ENCODE results near the gene AARS1.
"Not testable (repeated sequence)": the region's sequence is repeated elsewhere in the genome, so short reads cannot be mapped to it uniquely, and the experiment has no call there.

DNA sequence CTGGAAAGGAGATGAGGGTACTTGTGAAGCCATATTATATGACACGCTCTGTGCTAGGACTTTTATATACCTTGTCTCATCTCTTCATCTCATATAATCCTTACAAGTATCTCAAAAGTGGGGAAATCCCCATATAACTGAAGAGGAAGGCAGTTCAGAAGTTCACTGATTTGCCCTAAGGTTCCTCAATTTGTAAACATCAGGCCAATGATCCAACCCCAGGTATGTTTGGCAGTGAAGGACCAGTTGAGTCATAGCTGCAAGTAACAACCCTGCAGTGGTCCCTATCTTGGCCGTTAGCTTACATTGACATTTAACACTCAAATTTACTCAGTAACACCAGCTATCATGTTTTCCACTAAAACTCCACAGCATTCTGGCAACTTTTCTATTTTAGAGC, 70.7 kb downstream of the AARS1 start:
- TF ChIP-seq, protein P1, sequence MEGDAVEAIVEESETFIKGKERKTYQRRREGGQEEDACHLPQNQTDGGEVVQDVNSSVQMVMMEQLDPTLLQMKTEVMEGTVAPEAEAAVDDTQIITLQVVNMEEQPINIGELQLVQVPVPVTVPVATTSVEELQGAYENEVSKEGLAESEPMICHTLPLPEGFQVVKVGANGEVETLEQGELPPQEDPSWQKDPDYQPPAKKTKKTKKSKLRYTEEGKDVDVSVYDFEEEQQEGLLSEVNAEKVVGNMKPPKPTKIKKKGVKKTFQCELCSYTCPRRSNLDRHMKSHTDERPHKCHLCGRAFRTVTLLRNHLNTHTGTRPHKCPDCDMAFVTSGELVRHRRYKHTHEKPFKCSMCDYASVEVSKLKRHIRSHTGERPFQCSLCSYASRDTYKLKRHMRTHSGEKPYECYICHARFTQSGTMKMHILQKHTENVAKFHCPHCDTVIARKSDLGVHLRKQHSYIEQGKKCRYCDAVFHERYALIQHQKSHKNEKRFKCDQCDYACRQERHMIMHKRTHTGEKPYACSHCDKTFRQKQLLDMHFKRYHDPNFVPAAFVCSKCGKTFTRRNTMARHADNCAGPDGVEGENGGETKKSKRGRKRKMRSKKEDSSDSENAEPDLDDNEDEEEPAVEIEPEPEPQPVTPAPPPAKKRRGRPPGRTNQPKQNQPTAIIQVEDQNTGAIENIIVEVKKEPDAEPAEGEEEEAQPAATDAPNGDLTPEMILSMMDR (IDR thresholded peaks at IDR 0.05): not testable (repeated sequence)
- TF ChIP-seq EP300, POLR2A, POLR2AphosphoS5 (IDR thresholded peaks at IDR 0.05): not testable (repeated sequence)

All from sigmoid colon (tissue), 4 donors.